HL-60/S4 treated with phorbol 12-myristate 13-acetate at 8.2 ng/mL for 4 days and 3 days (cell line): ENCODE results near the gene ACE.

Experiments
- in situ Hi-C: fragments of 300-500 bp; cut with MboI; formaldehyde crosslinking; loops from 2 replicates; pipeline ENCODE4 v1.15.0; 2022; ENCODE audit warnings: low sequenced_read_pairs

ACE gene

DNA sequence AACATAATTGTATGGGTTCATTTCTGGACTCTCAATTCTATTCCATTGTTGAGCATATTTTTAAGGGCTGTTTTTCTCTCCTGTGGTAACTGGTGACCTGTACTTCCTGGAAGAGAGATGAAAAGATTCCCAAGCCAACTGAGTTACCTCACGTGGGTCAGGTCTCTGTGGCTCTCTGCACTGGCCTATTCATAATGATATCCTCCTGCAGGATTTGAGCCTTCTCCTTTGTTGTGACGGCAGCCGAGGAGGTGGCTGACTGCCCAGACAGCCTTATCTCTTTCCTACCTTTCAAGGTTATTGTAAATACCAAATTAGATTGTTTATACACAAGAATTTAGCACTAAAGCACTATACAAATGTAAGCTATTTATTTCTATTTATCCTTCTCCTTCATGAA, 2.7 kb upstream of the ACE start:
- in situ Hi-C loops: no loop called here

DNA sequence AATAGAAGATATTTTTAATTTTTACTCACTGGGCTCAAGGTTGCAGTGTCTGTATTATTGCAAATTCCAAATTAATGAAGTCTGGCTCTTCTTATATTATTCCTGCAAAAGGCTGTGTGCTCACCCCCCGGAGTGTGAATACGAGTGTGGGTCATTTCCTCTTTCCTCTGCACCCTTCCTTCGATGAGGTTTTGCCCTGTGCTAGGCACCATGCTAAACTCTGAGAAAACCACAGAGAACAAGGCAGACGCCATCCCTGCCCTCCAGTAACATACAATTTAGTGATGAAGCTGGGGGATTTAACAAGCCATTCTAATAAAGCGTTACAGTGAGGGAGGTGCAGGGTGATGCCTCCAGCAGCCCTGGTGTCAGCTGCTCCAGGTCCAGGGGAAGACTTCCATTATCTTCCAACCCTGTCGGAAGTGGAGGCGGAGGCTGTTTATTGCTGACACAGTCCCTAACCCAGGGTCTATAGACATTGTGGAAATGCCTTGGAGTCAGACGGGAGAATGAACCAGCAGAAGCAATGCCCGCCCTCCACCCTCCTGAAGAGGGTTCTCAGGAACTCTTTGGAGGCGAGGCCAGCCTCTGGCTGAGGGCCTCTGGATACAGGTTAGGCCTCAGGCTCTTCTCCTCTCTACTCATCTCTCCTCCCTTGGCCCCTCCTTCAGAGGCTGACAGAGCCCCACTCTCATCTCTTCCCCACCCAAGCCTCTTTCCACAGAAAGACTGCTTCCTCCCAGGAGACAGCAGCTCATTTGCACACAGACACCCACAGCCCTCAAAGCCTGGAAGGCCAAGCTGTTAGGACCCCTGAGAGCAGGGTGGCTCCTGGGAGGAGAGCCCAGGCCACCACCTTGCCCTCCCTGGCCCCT, 2.0 kb upstream of the ACE start:
- in situ Hi-C loops: no loop called here

DNA sequence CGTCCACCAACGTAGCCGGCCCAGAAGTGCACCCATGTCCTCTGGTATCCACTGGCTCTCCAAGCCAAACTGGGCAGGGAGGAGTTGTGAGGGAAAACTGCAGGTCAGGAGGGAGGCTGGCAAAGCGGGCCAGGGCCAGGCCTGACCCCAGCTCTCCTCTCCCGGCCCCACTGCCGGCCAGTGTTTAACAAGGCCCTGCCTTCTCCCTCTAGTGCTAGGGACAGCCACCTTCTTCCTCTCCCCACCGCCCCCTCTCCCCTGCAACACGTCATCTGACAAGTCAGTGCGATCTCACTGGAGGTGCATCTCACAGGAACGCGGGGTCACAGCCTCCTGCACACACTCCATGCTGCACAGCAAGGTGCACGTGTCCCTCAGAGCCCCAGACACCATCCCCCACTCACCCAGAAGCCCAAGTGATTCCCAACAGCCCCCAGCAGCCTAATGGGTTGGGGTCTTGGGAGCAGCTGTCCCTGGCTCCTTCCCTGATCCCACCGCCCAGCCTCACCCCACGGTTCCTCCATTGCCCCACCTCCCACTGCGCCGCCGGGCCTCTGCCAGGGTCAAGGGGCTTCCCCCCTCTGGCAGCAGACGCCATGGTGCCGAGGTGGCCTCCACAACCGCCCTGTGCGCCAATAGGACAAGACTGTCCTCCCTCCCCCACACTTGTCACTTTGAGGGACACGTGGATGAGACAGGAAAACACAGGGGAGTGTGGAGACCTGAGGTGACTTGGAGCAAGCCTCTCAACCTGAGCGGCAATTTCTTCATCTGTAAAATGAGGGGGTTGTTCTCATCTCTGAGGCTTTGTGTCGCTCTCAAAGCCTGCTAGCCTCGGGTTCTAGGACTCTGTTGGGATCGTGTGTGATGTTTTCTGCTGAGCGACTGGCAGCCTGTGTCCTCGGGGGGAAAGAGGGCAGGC, 1.1 kb upstream of the ACE start:
- in situ Hi-C loops: no loop called here

DNA sequence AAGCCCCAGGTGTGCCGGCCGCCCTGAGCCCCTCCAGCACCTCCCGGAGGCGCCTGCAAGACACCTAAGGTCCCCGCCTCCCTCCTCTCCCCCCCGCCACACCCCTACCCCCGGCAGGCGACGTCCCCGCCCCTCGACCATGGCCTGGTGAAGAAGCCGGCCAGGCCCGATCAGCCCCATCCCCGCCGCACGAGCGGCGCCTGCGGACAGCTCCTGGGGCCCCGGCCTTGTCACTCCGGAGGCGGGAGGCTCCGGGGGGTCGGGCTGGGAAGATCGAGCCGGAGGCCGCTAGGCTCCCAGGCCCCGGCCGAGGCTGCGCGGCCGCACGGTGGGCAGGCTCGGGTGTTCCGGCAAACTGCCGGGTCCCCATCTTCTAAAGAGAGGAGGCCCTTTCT, 405 bp upstream of the ACE start:
- in situ Hi-C loops: no loop called here

DNA sequence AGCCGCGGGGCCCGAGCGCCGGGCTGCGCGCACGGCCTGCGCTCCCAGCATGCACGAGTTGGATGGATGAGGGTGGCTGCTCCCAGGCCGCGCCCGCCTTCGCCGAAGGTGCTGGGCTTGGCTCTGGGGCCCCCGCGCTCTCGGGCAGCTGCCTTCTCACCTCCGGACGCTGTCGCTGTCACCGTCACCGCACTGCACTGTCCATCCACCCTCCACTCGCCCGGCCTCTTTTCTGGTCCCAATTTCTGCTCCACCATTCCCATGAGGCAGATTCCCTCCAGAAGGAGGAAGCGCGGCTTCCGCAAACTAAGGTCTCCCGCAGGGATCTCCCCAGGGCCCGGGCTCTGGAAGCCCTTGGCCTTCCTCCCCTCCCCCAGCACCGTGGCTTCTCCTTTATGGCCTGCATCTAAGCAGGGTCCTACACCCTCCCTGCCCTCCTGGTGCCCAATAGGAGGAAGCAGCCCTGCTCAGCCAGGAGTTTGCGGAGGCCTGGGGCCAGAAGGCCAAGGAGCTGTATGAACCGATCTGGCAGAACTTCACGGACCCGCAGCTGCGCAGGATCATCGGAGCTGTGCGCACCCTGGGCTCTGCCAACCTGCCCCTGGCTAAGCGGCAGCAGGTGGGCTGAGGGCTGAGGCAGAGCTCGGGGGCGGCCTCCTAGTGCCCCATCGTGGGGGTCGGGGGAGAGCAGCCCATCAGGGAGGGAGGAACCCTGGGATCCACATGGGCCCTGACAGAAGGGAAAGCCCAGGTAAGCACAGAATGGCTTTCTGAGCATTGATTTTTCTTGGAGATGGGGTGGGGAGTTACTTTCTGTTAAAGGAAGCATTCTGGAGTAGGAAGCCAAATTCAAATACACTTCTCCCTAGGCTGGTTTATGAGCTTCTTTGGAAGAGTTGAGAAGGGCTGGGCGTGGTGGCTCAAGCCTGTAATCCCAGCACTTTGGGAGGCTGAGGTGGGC, 899 bp downstream of the ACE start:
- in situ Hi-C loops: no loop called here

DNA sequence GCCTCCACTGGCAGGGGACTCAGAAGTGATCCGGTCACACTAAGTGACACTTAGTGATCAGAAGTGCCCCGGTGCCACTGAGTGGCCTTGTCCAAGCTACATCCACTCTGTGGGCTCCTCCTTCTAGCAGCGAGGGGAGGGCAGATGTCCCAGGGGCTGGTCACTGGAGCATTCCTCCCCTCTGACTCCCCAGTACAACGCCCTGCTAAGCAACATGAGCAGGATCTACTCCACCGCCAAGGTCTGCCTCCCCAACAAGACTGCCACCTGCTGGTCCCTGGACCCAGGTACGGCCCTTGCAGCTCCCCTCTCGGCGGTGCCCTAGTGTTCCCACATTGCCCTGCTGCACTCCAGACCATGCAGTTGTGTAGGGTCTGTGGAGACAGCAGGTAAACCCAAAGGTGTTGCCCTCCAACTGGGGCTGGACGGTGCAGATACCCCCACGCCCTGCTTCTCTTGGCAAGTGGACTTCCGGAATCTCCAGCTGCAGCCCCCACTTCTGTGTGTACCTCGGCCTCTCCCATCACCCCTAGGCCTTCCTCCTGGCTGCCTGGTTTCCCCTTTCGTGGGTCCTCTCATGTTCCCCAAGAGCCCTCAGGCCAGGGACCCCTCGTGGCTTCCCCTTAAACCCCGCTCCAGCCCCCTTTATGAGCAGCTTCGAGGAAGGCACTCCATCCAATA, 2.1 kb downstream of the ACE start:
- in situ Hi-C loops: no loop called here

DNA sequence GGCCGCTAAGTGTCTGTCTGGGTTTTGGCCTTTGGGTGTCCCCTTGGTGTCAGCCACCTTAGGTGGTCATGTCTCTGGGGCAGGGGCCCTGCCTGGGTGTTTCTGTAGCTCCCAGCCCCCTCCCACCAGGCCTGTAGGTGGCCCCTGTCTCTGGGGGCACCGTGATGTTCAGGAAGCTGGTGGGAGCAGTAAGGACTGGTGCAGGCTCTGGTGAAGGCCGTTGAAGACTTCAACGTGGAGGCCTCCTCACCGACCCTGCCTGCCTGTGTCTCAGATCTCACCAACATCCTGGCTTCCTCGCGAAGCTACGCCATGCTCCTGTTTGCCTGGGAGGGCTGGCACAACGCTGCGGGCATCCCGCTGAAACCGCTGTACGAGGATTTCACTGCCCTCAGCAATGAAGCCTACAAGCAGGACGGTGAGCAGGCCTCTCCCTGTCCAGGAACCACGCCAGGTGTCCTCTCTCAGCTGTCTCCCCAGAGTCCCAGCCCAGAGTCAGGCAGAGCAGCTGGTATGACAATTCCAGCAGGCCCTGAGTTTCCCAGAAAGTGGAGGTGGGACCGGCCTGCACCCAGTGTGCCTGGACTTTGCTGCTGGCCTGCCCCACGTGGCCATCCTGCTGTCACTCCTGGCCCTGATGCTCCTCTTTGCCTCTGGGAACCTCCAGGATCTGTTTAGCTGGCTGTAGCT, 2.8 kb downstream of the ACE start:
- in situ Hi-C loops: no loop called here

DNA sequence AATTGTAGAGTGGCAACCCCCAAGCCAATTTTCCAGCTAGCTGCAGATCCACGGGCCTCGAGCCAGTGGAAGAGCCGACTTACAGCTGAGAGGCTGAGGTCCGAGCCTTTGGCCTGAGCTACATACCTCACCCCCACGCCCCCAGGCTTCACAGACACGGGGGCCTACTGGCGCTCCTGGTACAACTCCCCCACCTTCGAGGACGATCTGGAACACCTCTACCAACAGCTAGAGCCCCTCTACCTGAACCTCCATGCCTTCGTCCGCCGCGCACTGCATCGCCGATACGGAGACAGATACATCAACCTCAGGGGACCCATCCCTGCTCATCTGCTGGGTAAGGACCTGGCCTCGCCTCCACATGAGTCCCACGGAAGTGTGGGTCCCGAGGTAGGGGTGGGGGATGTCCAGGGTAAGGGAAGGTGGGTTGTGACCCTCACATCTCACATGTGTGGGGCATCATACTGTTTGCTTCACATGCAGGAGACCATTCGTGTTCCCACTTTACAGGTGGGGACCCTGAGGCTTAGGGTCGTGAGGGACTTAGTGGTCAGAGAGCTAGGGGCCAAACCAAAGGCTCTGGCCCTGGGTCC, 3.4 kb downstream of the ACE start:
- in situ Hi-C loops: no loop called here

DNA sequence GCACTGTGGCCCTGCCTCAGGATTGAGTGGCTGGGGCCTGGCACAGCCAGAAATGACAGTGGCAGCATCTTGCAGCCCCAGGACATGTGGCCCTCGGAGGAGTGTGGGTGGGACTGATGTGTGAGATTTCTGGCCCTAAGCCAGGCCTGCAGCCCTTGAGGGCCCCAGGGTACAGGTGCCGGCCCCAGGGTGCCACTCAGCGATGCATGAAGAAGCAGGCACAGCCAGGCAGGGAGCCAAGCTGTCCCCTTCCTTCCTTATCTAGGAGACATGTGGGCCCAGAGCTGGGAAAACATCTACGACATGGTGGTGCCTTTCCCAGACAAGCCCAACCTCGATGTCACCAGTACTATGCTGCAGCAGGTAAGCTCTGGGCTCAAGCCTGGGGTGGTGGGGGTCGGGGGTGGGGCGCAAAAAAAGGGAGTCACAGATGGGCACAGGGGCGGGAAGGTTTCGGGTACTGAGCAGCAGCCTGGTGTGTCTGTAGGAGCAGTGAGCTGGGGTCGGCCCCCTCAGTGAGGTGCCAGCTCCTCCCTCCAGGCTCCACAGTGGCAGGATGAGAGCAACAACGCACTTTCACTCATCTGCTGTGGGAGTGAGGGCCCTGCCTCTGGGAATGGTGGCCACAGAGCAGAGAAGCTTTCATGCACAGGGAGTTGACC, 4.1 kb downstream of the ACE start:
- in situ Hi-C loops: no loop called here

DNA sequence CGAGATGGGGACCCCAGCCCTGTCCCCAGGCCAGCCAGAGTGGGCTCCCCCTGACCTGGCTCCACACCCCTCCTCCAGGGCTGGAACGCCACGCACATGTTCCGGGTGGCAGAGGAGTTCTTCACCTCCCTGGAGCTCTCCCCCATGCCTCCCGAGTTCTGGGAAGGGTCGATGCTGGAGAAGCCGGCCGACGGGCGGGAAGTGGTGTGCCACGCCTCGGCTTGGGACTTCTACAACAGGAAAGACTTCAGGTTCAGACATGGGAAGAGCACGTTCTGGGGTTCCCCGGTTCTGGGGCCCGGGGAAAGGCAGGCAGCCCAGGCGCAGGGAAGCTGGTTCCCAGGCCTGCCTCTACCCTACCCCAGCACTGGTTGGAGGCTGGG, 4.6 kb downstream of the ACE start:
- in situ Hi-C loops: no loop called here

DNA sequence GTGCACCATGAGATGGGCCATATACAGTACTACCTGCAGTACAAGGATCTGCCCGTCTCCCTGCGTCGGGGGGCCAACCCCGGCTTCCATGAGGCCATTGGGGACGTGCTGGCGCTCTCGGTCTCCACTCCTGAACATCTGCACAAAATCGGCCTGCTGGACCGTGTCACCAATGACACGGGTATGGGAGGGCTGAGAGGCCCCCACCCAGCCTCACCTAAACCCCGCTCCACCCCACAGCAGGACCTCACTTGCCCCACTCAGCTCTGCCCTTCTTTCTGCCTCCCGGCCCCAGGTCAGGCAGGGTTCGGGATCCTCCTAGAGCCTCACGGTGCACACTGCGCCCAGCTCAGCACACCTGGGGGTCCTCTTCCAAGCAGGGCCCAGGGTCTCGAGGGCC, 5.6 kb downstream of the ACE start:
- in situ Hi-C loops: no loop called here

DNA sequence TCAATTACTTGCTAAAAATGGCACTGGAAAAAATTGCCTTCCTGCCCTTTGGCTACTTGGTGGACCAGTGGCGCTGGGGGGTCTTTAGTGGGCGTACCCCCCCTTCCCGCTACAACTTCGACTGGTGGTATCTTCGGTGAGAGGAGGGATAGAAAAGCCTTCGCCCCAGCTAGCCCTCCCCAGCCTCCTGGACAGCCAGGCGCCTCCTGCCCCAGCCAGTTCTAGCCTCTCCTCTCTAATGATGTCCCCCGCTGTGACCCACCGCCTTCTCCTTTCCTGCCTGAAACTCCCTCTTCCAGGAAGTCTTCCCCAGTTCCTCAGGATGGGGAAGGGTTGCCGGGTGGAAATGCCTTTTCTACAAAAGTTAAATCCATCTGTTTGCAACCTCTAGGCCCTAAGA, 6.2 kb downstream of the ACE start:
- in situ Hi-C loops: no loop called here

DNA sequence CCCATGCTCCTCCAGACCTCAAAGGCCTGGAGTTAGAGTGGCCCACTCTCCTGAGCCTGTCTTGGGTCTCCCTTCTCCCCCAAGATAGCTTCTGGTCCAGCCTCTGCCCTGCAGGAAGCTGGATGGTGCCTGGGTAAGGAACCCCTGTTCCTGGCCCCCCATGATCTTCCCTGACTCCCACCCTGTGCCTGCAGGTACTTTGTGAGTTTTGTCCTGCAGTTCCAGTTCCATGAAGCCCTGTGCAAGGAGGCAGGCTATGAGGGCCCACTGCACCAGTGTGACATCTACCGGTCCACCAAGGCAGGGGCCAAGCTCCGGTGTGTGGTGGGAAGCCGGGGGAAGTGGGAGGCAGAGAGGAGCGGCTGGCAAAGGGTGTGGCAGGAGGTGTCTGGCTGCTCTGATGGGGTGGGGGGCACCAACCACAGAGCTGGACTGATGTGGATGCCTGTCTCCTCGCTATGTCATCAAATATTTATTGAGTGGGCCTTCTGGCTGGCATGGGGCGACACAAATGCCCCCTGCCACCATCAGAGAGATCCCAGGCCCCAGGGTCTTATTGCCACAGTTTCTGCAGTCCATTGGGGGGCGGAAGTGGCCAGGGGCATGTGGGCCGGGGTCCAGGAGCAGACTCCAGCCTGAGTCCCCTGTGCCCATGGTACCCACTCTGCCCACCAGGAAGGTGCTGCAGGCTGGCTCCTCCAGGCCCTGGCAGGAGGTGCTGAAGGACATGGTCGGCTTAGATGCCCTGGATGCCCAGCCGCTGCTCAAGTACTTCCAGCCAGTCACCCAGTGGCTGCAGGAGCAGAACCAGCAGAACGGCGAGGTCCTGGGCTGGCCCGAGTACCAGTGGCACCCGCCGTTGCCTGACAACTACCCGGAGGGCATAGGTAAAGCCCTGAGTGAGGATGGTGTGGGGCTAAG, 7.1 kb downstream of the ACE start:
- in situ Hi-C loops: no loop called here

DNA sequence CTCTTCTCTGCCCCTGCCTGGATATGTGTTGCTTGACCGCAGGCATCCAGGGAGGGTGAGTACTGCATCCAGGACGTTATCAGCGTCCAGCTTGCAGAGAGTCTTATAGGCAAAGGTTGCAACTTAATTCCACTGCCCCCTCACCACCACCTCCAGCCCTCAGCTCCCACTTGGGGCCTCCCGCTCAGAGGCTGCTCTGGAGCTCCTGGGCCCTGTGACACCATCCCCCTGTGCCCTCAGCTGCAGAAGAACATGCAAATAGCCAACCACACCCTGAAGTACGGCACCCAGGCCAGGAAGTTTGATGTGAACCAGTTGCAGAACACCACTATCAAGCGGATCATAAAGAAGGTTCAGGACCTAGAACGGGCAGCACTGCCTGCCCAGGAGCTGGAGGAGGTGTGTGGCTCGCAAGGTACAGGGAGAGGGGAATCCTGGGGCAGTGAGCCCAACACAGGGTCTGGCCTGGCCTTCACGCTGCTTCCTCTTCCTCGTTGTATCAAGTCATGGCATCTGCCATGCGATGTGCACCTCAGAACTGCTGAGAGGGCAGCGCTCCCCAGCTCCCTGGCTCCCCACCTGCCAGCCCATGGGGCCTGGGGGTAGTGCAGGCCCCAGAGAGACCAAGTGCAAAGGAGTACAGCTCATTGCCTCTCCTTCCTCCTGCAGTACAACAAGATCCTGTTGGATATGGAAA, 9.6 kb downstream of the ACE start:
- in situ Hi-C loops: no loop called here

DNA sequence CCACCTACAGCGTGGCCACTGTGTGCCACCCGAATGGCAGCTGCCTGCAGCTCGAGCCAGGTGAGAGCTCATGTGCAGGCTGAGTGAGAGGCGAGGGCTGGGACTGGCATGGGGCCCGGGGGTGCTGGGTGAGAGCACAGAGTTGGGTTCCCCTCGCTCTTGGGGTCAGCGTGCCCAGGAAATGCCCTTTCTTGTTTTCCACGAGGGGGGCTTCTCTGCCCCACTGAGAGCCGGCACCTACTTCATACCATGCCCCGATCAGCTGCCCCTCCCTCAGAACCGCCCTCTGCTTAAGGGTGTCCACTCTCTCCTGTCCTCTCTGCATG, 10.1 kb downstream of the ACE start:
- in situ Hi-C loops: no loop called here

DNA sequence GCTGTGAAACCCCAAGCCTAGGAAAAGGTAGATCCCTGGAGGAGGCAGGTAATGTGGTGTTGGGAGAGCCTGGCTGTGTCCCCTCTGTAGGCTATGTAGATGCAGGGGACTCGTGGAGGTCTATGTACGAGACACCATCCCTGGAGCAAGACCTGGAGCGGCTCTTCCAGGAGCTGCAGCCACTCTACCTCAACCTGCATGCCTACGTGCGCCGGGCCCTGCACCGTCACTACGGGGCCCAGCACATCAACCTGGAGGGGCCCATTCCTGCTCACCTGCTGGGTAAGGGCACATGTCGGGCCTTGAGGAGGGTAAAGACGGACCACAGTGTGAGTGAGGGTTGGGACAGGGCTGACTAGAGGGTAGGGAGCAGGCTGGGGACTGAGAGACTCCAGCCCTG, 12.0 kb downstream of the ACE start:
- in situ Hi-C loops: no loop called here

DNA sequence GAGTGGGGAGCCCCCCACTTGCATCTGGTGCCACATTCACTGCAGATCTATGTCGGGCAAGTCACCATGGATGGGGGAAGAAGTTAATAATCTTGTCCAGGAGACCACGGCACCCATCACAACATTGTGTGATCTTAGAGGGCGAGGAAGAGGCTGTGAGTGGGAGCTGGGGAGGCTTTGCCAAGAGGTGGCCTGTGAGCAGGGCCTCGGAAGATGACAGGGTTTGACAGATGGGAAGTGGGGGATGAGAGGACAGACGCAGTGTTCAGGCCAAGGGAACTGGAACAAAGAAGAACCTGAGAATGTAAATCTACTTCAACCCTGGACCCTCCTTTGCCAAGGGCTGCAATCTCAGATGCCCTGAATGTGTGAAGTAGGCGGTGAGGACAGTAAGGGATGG, 12.4 kb downstream of the ACE start:
- in situ Hi-C loops: no loop called here
